Spleen (tissue), 11 donors: Measurements from ENCODE around the gene PLXNA2. TPM values are rescaled to one million over a fixed set of nuclear protein-coding genes. Genes with fewer than 3 reads are reported as not detected.
A peak's percentile ranks its signal among the peaks of the same experiment; 100 is the strongest.

Experiments
- DNase-seq: peaks from one replicate; pipeline ENCODE4 v3.0.0-alpha.2; 2020
- H3K27ac ChIP-seq, 8 donors: fragments of 200-600 bp; sonication (generic) in 7 of 8; 1 replicate in 4 of 8; 2 replicates in 4 of 8; pipeline versions ENCODE4 v1.5.0 to v1.8.0; 2016 to 2021; ENCODE audit warnings: inconsistent platforms in 4 of 8, mild to moderate bottlenecking in 4 of 8, moderate library complexity in 1 of 8
- H3K27me3 ChIP-seq, 7 donors: fragments of 200-600 bp; sonication (generic) in 6 of 7; replicated peaks in 1 of 7; 1 replicate in 4 of 7; 2 replicates in 3 of 7; pipeline versions ENCODE4 v1.5.0 to v1.8.0; 2016 to 2021; ENCODE audit warnings: inconsistent platforms in 3 of 7, mild to moderate bottlenecking in 1 of 7
- H3K36me3 ChIP-seq, 6 donors: fragments of 200-600 bp; sonication (generic) in 5 of 6; 1 replicate in 4 of 6; 2 replicates in 2 of 6; pipeline versions ENCODE4 v1.5.0 to v1.8.0; 2016 to 2021; ENCODE audit warnings: inconsistent platforms in 2 of 6
- H3K4me1 ChIP-seq, 6 donors: fragments of 200-600 bp; sonication (generic) in 5 of 6; 1 replicate in 3 of 6; 2 replicates in 3 of 6; pipeline versions ENCODE4 v1.5.0 to v1.8.0; 2016 to 2021; ENCODE audit warnings: inconsistent platforms in 3 of 6
- H3K4me3 ChIP-seq, 8 donors: fragments of 200-600 bp; sonication (generic) in 7 of 8; 1 replicate in 4 of 8; 2 replicates in 4 of 8; pipeline versions ENCODE4 v1.5.0 to v1.8.0; 2016 to 2021; ENCODE audit warnings: inconsistent platforms in 4 of 8, mild to moderate bottlenecking in 4 of 8, moderate library complexity in 2 of 8
- H3K9me3 ChIP-seq, 8 donors: fragments of 200-600 bp; sonication (generic) in 7 of 8; 1 replicate in 4 of 8; 2 replicates in 4 of 8; pipeline versions ENCODE4 v1.5.0 to v1.8.0; 2016 to 2021; ENCODE audit warnings: inconsistent platforms in 4 of 8
- CTCF ChIP-seq, 11 experiments: fragments of 200-600 bp in 7 of 11; fragments of 450-650 bp in 4 of 11; sonication (generic) in 4 of 11; IDR thresholded peaks in 8 of 11; conservative IDR thresholded peaks in 3 of 11; 1 replicate in 7 of 11; 2 replicates in 4 of 11; pipeline versions ENCODE4 v1.4.0 to v1.8.0; 2016 to 2021; ENCODE audit warnings: antibody characterized with exemption in 11 of 11, inconsistent platforms in 4 of 11, mild to moderate bottlenecking in 1 of 11
- POLR2A ChIP-seq, 3 donors: fragments of 450-650 bp; IDR thresholded peaks; one replicate each; pipeline ENCODE4 v1.5.1; 2017; ENCODE audit warnings: antibody characterized with exemption in 3 of 3, mild to moderate bottlenecking in 1 of 3
- POLR2AphosphoS5 ChIP-seq, 3 donors: sonication (generic); formaldehyde crosslinking; IDR thresholded peaks; one replicate each; pipeline ENCODE4 v1.5.1; 2017; ENCODE audit warnings: antibody characterized with exemption in 3 of 3
- WGBS, 5 donors: extraction: QIAGEN DNeasy Blood & Tissue Kit in 3 of 5; methylation state at CpG; one replicate each; pipeline versions ENCODE4 v1.1.5 to v1.1.7; 2013 to 2018; 5-methylcytosine and 5-hydroxymethylcytosine counted together
- intact Hi-C: fragments of 100-400 bp; cut with DNase I; formaldehyde crosslinking; loops from one replicate; pipeline ENCODE4 v1.15.0; 2023; ENCODE audit warnings: low total_unique reads
- polyA plus RNA-seq, 3 donors: library from polyadenylated mRNA; stranded (reverse); fragments of 200-250 nt; gene quantifications; one replicate each; pipeline ENCODE4 v1.2.1, GENCODE V29; 2013
- total RNA-seq, 7 donors: library from RNA; depleted of rRNA in 3 of 7; stranded (reverse); fragments of >200 nt in 3 of 7; fragmentation: NEBNext Ultra II Directional in 4 of 7; extraction: Animal tissue kit (Norgen Biotek cat#: 25700) in 4 of 7; gene quantifications; one replicate each; pipeline versions ENCODE4 v1.1.0 to v1.2.1, GENCODE V29; 2016 to 2021
- donor health status: healthy with polysubstance abuse.
- donor health status: DM: no; HTN: no; CAD: no; lungs with moderate emphysema.
- donor health status: DM: no; HTN: no; CAD: no.
- donor health status: Bipolar disorder and iron deficiency.
- donor health status: healthy.
- donor health status: DM: no; HTN: no; CAD: no.
- donor health status: DM: yes; HTN: yes; CAD: no.

The PLXNA2 gene
- total and polyA plus RNA-seq, 10 donors: 0.93 to 16.9 (median 7.0) TPM

GRCh38 chr1:207999274-207999915 lies 244.8 kb downstream of the PLXNA2 start:
- peaks cover 0 to 4% (median 0%) of the 10 kb centered on the region in 8 donors for H3K9me3 ChIP-seq
- H3K4me1 ChIP-seq: peaks cover 0 to 8% (median 0%) of the 10 kb centered on the region in 6 donors
- DNase-seq: no peak
- TF ChIP-seq CTCF (IDR thresholded peaks at IDR 0.05 in 8 of 11, conservative IDR thresholded peaks at IDR 0.05 in 3 of 11) (no peak), POLR2AphosphoS5 (IDR thresholded peaks at IDR 0.05) (no peak), POLR2A (IDR thresholded peaks at IDR 0.05) (no peak)
- no peaks in the 10 kb centered on the region for H3K36me3 ChIP-seq
- intact Hi-C loops: no loop called here
- H3K4me3 ChIP-seq: no peak overlapping the region
- H3K27me3 ChIP-seq: no peaks in the 10 kb centered on the region
- WGBS, 5 donors: 80 to 88% (median 84%) methylated on average over 3 of the region's 3 CpGs
- no peak overlapping the region for H3K27ac ChIP-seq

- H3K36me3 ChIP-seq: no peaks in the 10 kb centered on the region
- no peak overlapping the region for H3K4me3 ChIP-seq
- intact Hi-C loops: no loop called here
- no peak for TF ChIP-seq POLR2AphosphoS5 (IDR thresholded peaks at IDR 0.05)
- TF ChIP-seq POLR2A (IDR thresholded peaks at IDR 0.05): no peak
- no peak for TF ChIP-seq CTCF (IDR thresholded peaks at IDR 0.05 in 8 of 11, conservative IDR thresholded peaks at IDR 0.05 in 3 of 11)
- H3K4me1 ChIP-seq: peaks cover 0 to 8% (median 0%) of the 10 kb centered on the region in 6 donors
- 95 to 100% (median 96%) methylated on average over 2 of the region's 2 CpGs for WGBS, 5 donors
- H3K9me3 ChIP-seq: peaks cover 0 to 4% (median 0%) of the 10 kb centered on the region in 8 donors
- DNase-seq: no peak
- H3K27me3 ChIP-seq: no peaks in the 10 kb centered on the region
- no peak overlapping the region for H3K27ac ChIP-seq
Observed at GRCh38 chr1:207998691-207999090, 245.5 kb downstream of the PLXNA2 start.

GRCh38 chr1:207997486-207998268 lies 246.5 kb downstream of the PLXNA2 start:
- intact Hi-C loops: no loop called here
- Histone ChIP-seq H3K27me3 (no peaks in the 10 kb centered on the region), H3K36me3 (no peaks in the 10 kb centered on the region), H3K9me3 (peaks cover 0 to 4% (median 0%) of the 10 kb centered on the region in 8 donors), H3K27ac (no peak overlapping the region), H3K4me1 (peaks cover 0 to 8% (median 0%) of the 10 kb centered on the region in 6 donors), H3K4me3 (no peak overlapping the region)
- 38 to 48% (median 39%) methylated on average over 9 of the region's 9 CpGs for WGBS, 5 donors
- TF ChIP-seq POLR2A (IDR thresholded peaks at IDR 0.05): no peak
- TF ChIP-seq CTCF (IDR thresholded peaks at IDR 0.05 in 8 of 11, conservative IDR thresholded peaks at IDR 0.05 in 3 of 11): peak in 10 of 11 experiments; percentile 47 to 83 (median 71)
- TF ChIP-seq POLR2AphosphoS5 (IDR thresholded peaks at IDR 0.05): peak in 1 of 3 donors; percentile 39
- DNase-seq: no peak

GRCh38 chr1:207996636-207997035 lies 247.5 kb downstream of the PLXNA2 start:
- Histone ChIP-seq H3K27ac (no peak overlapping the region), H3K9me3 (peaks cover 0 to 4% (median 0%) of the 10 kb centered on the region in 8 donors), H3K4me1 (peaks cover 0 to 8% (median 0%) of the 10 kb centered on the region in 6 donors), H3K36me3 (no peaks in the 10 kb centered on the region), H3K4me3 (no peak overlapping the region), H3K27me3 (no peaks in the 10 kb centered on the region)
- DNase-seq: no peak
- TF ChIP-seq POLR2A (IDR thresholded peaks at IDR 0.05) (no peak), CTCF (IDR thresholded peaks at IDR 0.05 in 8 of 11, conservative IDR thresholded peaks at IDR 0.05 in 3 of 11) (no peak), POLR2AphosphoS5 (IDR thresholded peaks at IDR 0.05) (no peak)
- intact Hi-C loops: no loop called here
